Measurements from ENCODE around the gene CELF2.
"Not testable (repeated sequence)": the region's sequence is repeated elsewhere in the genome, so short reads cannot be mapped to it uniquely, and the experiment has no call there.

CELF2 gene

GRCh38 chr10:11332846-11333245, 315.2 kb downstream of the CELF2 start:
- DNase-seq: no peak

GRCh38 chr10:11334436-11334835, 316.8 kb downstream of the CELF2 start:
- DNase-seq: no peak

- peak; percentile 35 to 36 for DNase-seq
Measured at GRCh38 chr10:11335167-11335652, 317.5 kb downstream of the CELF2 start.

GRCh38 chr10:11335881-11336430, 318.3 kb downstream of the CELF2 start:
- no peak for DNase-seq

- no peak for DNase-seq
Measured at GRCh38 chr10:11336722-11337162, 319.1 kb downstream of the CELF2 start.

GRCh38 chr10:11337516-11337915, 319.8 kb downstream of the CELF2 start:
- peak in 1 of 2 donors; percentile 16 for DNase-seq

- DNase-seq: no peak
Measured at GRCh38 chr10:11338160-11338844, 320.6 kb downstream of the CELF2 start.

GRCh38 chr10:11339013-11339412, 321.3 kb downstream of the CELF2 start:
- no peak for DNase-seq

GRCh38 chr10:11339660-11340059, 322.0 kb downstream of the CELF2 start:
- no peak for DNase-seq

- peak; percentile 14 to 30 for DNase-seq
Measured at GRCh38 chr10:11341283-11341960, 323.8 kb downstream of the CELF2 start.

GRCh38 chr10:11344081-11344480, 326.4 kb downstream of the CELF2 start:
- DNase-seq: no peak

- no peak for DNase-seq
Measured at GRCh38 chr10:11344550-11344949, 326.9 kb downstream of the CELF2 start.

GRCh38 chr10:11345224-11346054, 327.8 kb downstream of the CELF2 start:
- DNase-seq: peak; percentile 79 to 86

GRCh38 chr10:11347580-11347979, 329.9 kb downstream of the CELF2 start:
- not testable (repeated sequence) for DNase-seq

GRCh38 chr10:11351801-11352200, 334.1 kb downstream of the CELF2 start:
- no peak for DNase-seq

GRCh38 chr10:11353006-11353896, 335.6 kb downstream of the CELF2 start:
- DNase-seq: no peak

GRCh38 chr10:11354823-11355222, 337.2 kb downstream of the CELF2 start:
- DNase-seq: no peak

- no peak for DNase-seq
Measured at GRCh38 chr10:11355592-11355991, 337.9 kb downstream of the CELF2 start.

GRCh38 chr10:11357439-11357838, 339.8 kb downstream of the CELF2 start:
- no peak for DNase-seq

GRCh38 chr10:11358011-11358410, 340.3 kb downstream of the CELF2 start:
- DNase-seq: no peak

- DNase-seq: peak in 1 of 2 donors; percentile 5
Measured at GRCh38 chr10:11358923-11359575, 341.4 kb downstream of the CELF2 start.

All from inflammatory macrophage (primary cell).